Astrocyte (in vitro differentiated cells and primary cell): Measurements from ENCODE around the gene C2CD4C. TPM values are rescaled to one million over a fixed set of nuclear protein-coding genes. Genes with fewer than 3 reads are reported as not detected.

Experiments
- DNase-seq: peaks from one replicate; pipeline ENCODE4 v3.0.0-alpha.2; 2010; ENCODE audit warnings: low read depth
- FAIRE-seq: peaks from 2 replicates; lab custom pipeline; 2011; peaks lifted over from hg19 to GRCh38; lab: Jason Lieb, UNC
- H2AFZ ChIP-seq: 2 replicates; pipeline ENCODE4 v1.6.0; 2012; ENCODE audit warnings: low read depth, low read length, inconsistent platforms
- H3K27ac ChIP-seq: 2 replicates; pipeline ENCODE4 v1.5.1; 2011; ENCODE audit warnings: low read depth, low read length, inconsistent platforms
- H3K27me3 ChIP-seq: 2 replicates; pipeline ENCODE4 v1.6.0; 2011; ENCODE audit warnings: low read length, inconsistent platforms; ENCODE audit not compliant: insufficient read depth
- H3K36me3 ChIP-seq: 2 replicates; pipeline ENCODE4 v1.5.1; 2011; ENCODE audit warnings: low read length, inconsistent platforms; ENCODE audit not compliant: insufficient read depth
- H3K4me1 ChIP-seq: 2 replicates; pipeline ENCODE4 v1.5.1; 2011; ENCODE audit warnings: low read length, inconsistent platforms; ENCODE audit not compliant: insufficient read depth
- H3K4me2 ChIP-seq: 2 replicates; pipeline ENCODE4 v1.6.0; 2012; ENCODE audit warnings: low read length, inconsistent platforms
- H3K4me3 ChIP-seq: 2 replicates; pipeline ENCODE4 v1.5.1; 2011; ENCODE audit warnings: low read depth, mild to moderate bottlenecking, low read length, inconsistent platforms; ENCODE audit not compliant: insufficient read depth
- H3K79me2 ChIP-seq: 2 replicates; pipeline ENCODE4 v1.6.0; 2012; ENCODE audit warnings: mild to moderate bottlenecking, low read length, inconsistent platforms; ENCODE audit not compliant: insufficient read depth
- H3K9ac ChIP-seq: 2 replicates; pipeline ENCODE4 v1.6.0; 2012; ENCODE audit warnings: mild to moderate bottlenecking, low read length, inconsistent platforms
- H3K9me3 ChIP-seq: 2 replicates; pipeline ENCODE4 v1.5.1; 2012; ENCODE audit warnings: low read depth, mild to moderate bottlenecking, low read length, inconsistent platforms; ENCODE audit not compliant: insufficient read depth
- H4K20me1 ChIP-seq: 2 replicates; pipeline ENCODE4 v1.6.0; 2012; ENCODE audit warnings: low read length, inconsistent platforms; ENCODE audit not compliant: insufficient read depth
- H3K27ac Mint-ChIP-seq: one replicate; pipeline ENCODE4 v1.8.0; 2021; ENCODE audit warnings: mild to moderate bottlenecking, mixed read lengths; ENCODE audit not compliant: unreplicated experiment
- H3K27me3 Mint-ChIP-seq: one replicate; pipeline ENCODE4 v1.8.0; 2021; ENCODE audit warnings: low read depth, mixed read lengths; ENCODE audit not compliant: unreplicated experiment
- H3K36me3 Mint-ChIP-seq: one replicate; pipeline ENCODE4 v1.8.0; 2021; ENCODE audit warnings: low read depth, mixed read lengths; ENCODE audit not compliant: unreplicated experiment
- H3K4me1 Mint-ChIP-seq: one replicate; pipeline ENCODE4 v1.8.0; 2021; ENCODE audit warnings: low read depth, mixed read lengths; ENCODE audit not compliant: unreplicated experiment
- H3K4me3 Mint-ChIP-seq: one replicate; pipeline ENCODE4 v1.8.0; 2021; ENCODE audit warnings: mild to moderate bottlenecking, moderate library complexity, mixed read lengths; ENCODE audit not compliant: unreplicated experiment
- H3K9me3 Mint-ChIP-seq: one replicate; pipeline ENCODE4 v1.8.0; 2021; ENCODE audit warnings: mild to moderate bottlenecking, mixed read lengths; ENCODE audit not compliant: unreplicated experiment
- EZH2 ChIP-seq: IDR thresholded peaks from 2 replicates; pipeline ENCODE4 v1.6.1; 2012; ENCODE audit warnings: mild to moderate bottlenecking, low read length, inconsistent platforms; ENCODE audit not compliant: insufficient read depth
- total RNA-seq: library from RNA; stranded (reverse); gene quantifications from 2 replicates; pipeline ENCODE4 v1.2.1, GENCODE V29; 2021
- TF ChIP-seq, protein P1 (sequence below): IDR thresholded peaks from 2 replicates; pipeline ENCODE4 v1.5.1; 2011; ENCODE audit warnings: low read depth, mild to moderate bottlenecking, inconsistent platforms, low read length, moderate library complexity; ENCODE audit not compliant: insufficient read depth

C2CD4C gene
- total RNA-seq, 1 donor from 2014 or later, result 3.4 TPM

DNA sequence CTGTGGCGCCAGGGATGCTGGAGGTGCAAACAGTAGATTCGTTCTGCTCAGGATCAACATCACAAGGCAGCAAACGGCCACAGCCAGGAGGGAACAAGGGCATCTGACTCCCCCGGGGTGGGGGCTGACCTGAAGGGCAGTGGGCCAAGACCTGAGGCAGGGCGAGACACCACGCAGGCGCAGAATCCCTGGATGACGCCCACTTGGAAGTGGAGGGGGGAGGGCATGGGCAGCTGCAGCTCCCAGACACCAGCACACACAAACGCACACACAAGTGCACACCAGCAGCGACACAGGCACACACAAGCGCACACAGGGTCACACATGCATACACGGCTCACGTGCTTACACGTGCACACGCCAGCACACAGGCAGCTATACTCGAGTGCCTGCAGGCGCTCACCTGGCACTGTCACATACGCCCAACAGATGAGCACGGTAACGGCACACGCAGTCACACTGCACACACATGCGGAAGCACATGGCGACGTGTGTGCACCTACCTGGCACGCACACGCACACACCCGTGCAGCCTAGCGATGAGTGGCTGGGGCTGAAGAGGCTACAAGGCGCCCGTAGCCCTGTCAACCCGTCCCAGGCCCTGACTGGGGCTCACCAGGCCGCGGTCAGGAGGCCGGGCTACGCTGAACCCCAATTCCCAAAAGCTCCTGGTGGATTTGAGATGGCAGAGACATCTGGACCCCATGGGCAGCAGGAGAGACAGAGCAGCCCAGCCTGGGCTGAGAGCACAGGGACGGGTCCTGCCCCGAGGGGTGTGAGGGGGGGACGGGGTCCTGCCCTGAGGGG, 5.5 kb downstream of the C2CD4C start:
- Histone ChIP-seq H3K9ac (no peak overlapping the region), H3K27ac (no peak overlapping the region), H3K27me3 (no peaks in the 10 kb centered on the region), H2AFZ (no peak overlapping the region), H3K9me3 (no peaks in the 10 kb centered on the region), H3K36me3 (no peaks in the 10 kb centered on the region), H3K4me2 (no peak overlapping the region), H4K20me1 (no peaks in the 10 kb centered on the region), H3K4me3 (no peak overlapping the region), H3K79me2 (no peaks in the 10 kb centered on the region), H3K4me1 (no peaks in the 10 kb centered on the region)
- TF ChIP-seq EZH2, result no peak
- TF ChIP-seq, protein P1, sequence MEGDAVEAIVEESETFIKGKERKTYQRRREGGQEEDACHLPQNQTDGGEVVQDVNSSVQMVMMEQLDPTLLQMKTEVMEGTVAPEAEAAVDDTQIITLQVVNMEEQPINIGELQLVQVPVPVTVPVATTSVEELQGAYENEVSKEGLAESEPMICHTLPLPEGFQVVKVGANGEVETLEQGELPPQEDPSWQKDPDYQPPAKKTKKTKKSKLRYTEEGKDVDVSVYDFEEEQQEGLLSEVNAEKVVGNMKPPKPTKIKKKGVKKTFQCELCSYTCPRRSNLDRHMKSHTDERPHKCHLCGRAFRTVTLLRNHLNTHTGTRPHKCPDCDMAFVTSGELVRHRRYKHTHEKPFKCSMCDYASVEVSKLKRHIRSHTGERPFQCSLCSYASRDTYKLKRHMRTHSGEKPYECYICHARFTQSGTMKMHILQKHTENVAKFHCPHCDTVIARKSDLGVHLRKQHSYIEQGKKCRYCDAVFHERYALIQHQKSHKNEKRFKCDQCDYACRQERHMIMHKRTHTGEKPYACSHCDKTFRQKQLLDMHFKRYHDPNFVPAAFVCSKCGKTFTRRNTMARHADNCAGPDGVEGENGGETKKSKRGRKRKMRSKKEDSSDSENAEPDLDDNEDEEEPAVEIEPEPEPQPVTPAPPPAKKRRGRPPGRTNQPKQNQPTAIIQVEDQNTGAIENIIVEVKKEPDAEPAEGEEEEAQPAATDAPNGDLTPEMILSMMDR, result no peak
- Mint-ChIP-seq H3K9me3 (peaks cover 5% of the 10 kb centered on the region), H3K4me3 (no peak overlapping the region), H3K36me3 (no peaks in the 10 kb centered on the region), H3K27me3 (peaks cover 7% of the 10 kb centered on the region), H3K27ac (no peak overlapping the region), H3K4me1 (no peaks in the 10 kb centered on the region)
- DNase-seq (no peak), FAIRE-seq (no peak)

DNA sequence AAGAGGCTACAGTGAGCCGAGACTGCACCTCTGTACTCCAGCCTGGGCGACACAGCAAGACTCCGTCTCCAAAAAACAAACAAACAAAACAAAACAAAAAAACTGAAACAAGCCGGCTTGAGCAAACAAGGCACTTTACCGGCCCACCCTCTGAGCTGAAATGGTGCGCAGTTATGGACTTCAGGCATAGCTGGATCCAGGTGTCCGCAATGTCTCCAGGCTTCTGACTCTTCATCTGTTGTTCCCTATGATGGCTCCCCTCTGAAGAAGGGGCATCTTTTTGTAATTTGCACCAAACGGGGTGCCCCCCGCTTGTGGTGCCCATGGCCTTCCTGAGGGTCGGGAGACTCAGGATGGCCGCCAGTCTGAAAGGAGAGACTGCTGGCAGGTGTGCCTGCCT, 6.2 kb downstream of the C2CD4C start:
- no peak for FAIRE-seq
- Histone ChIP-seq H3K27ac (no peak overlapping the region), H3K4me2 (no peak overlapping the region), H2AFZ (no peak overlapping the region), H3K9ac (no peak overlapping the region), H3K36me3 (no peaks in the 10 kb centered on the region), H3K4me3 (no peak overlapping the region), H4K20me1 (no peaks in the 10 kb centered on the region), H3K79me2 (no peaks in the 10 kb centered on the region), H3K4me1 (no peaks in the 10 kb centered on the region), H3K9me3 (no peaks in the 10 kb centered on the region), H3K27me3 (no peaks in the 10 kb centered on the region)
- H3K27me3 Mint-ChIP-seq, result peaks cover 9% of the 10 kb centered on the region
- no peak overlapping the region for H3K27ac Mint-ChIP-seq
- no peaks in the 10 kb centered on the region for H3K36me3 Mint-ChIP-seq
- TF ChIP-seq, protein P1, result no peak
- TF ChIP-seq EZH2, result no peak
- no peak overlapping the region for H3K4me3 Mint-ChIP-seq
- no peaks in the 10 kb centered on the region for H3K4me1 Mint-ChIP-seq
- DNase-seq, result no peak
- H3K9me3 Mint-ChIP-seq, result peaks cover 5% of the 10 kb centered on the region

DNA sequence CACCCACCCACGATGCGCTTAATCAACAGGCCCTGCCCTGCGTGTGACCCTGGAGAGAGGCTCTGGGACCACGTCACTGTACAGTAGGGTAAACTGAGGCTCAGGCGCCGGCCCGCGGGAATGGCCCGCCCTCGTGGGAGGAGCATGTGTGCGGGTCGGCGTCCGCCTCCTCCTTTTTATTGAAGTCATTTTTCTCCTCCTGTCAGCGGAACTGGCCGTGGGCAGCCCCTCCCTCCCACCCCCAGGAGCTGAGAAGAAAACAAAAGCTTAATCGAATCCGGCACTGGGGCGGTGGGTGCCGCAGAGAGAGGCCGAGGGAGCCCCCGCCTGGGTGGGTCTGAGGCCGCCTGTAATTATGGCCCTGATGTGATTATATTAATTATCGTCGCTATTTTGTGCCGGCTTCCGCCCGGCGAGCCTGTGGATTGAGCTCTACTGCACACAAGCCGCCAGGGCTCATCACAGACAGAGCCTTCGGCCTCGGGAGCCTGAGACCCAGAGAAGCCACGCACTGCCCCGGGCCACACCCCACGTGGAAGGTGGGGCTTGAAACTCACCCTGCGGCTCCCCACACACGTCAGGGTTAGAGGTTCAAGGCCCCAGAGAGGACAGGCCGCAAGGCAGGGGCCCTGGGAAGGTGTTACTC, 7.0 kb downstream of the C2CD4C start:
- no peak overlapping the region for H3K4me3 ChIP-seq
- H3K27ac Mint-ChIP-seq, result no peak overlapping the region
- H3K36me3 ChIP-seq, result no peaks in the 10 kb centered on the region
- peaks cover 13% of the 10 kb centered on the region for H3K27me3 Mint-ChIP-seq
- no peaks in the 10 kb centered on the region for H3K36me3 Mint-ChIP-seq
- H3K27me3 ChIP-seq, result no peaks in the 10 kb centered on the region
- no peak for DNase-seq
- no peaks in the 10 kb centered on the region for H3K4me1 ChIP-seq
- H2AFZ ChIP-seq, result no peak overlapping the region
- no peak overlapping the region for H3K9ac ChIP-seq
- no peak overlapping the region for H3K27ac ChIP-seq
- no peaks in the 10 kb centered on the region for H3K4me1 Mint-ChIP-seq
- no peaks in the 10 kb centered on the region for H4K20me1 ChIP-seq
- TF ChIP-seq, protein P1, result no peak
- TF ChIP-seq EZH2, result no peak
- no peak for FAIRE-seq
- H3K79me2 ChIP-seq, result no peaks in the 10 kb centered on the region
- no peaks in the 10 kb centered on the region for H3K9me3 ChIP-seq
- H3K9me3 Mint-ChIP-seq, result peaks cover 9% of the 10 kb centered on the region
- H3K4me2 ChIP-seq, result no peak overlapping the region
- H3K4me3 Mint-ChIP-seq, result no peak overlapping the region
